ENCODE measurements around the gene PCDH17.
A peak's percentile ranks its signal among the peaks of the same experiment; 100 is the strongest.

Gene PCDH17

GRCh38 chr13:57636816-57637215, 5.3 kb downstream of the PCDH17 start:
- no peak for DNase-seq (ENCODE audit: low read depth, low spot score)

- no peak for DNase-seq (ENCODE audit: low read depth, low spot score)
Observed at GRCh38 chr13:57637515-57637914, 6.0 kb downstream of the PCDH17 start.

GRCh38 chr13:57638186-57638890, 6.8 kb downstream of the PCDH17 start:
- no peak for DNase-seq (ENCODE audit: low read depth, low spot score)

- peak; percentile 20 for DNase-seq (ENCODE audit: low read depth, low spot score)
Observed at GRCh38 chr13:57640607-57641006, 9.1 kb downstream of the PCDH17 start.

GRCh38 chr13:57641051-57641450, 9.5 kb downstream of the PCDH17 start:
- DNase-seq (ENCODE audit: low read depth, low spot score) = no peak

GRCh38 chr13:57644106-57644505, 12.6 kb downstream of the PCDH17 start:
- no peak for DNase-seq (ENCODE audit: low read depth, low spot score)

- DNase-seq (ENCODE audit: low read depth, low spot score) = no peak
Observed at GRCh38 chr13:57653229-57653989, 21.9 kb downstream of the PCDH17 start.

GRCh38 chr13:57665481-57665880, 33.9 kb downstream of the PCDH17 start:
- DNase-seq (ENCODE audit: low read depth, low spot score) = no peak

- no peak for DNase-seq (ENCODE audit: low read depth, low spot score)
Observed at GRCh38 chr13:57666131-57666953, 34.8 kb downstream of the PCDH17 start.

- no peak for DNase-seq (ENCODE audit: low read depth, low spot score)
Observed at GRCh38 chr13:57672168-57672567, 40.6 kb downstream of the PCDH17 start.

- peak; percentile 16 for DNase-seq (ENCODE audit: low read depth, low spot score)
Observed at GRCh38 chr13:57673197-57673596, 41.7 kb downstream of the PCDH17 start.

GRCh38 chr13:57675526-57675925, 44.0 kb downstream of the PCDH17 start:
- peak; percentile 7 for DNase-seq (ENCODE audit: low read depth, low spot score)

- no peak for DNase-seq (ENCODE audit: low read depth, low spot score)
Observed at GRCh38 chr13:57680609-57681008, 49.1 kb downstream of the PCDH17 start.

GRCh38 chr13:57682128-57682716, 50.7 kb downstream of the PCDH17 start:
- DNase-seq (ENCODE audit: low read depth, low spot score) = no peak

GRCh38 chr13:57698851-57699250, 67.3 kb downstream of the PCDH17 start:
- DNase-seq (ENCODE audit: low read depth, low spot score) = no peak

GRCh38 chr13:57704031-57704430, 72.5 kb downstream of the PCDH17 start:
- no peak for DNase-seq (ENCODE audit: low read depth, low spot score)

- no peak for DNase-seq (ENCODE audit: low read depth, low spot score)
Observed at GRCh38 chr13:57716295-57716694, 84.8 kb downstream of the PCDH17 start.

GRCh38 chr13:57724486-57725272, 93.1 kb downstream of the PCDH17 start:
- DNase-seq (ENCODE audit: low read depth, low spot score) = no peak

- DNase-seq (ENCODE audit: low read depth, low spot score) = no peak
Observed at GRCh38 chr13:57725480-57725879, 93.9 kb downstream of the PCDH17 start.

- no peak for DNase-seq (ENCODE audit: low read depth, low spot score)
Observed at GRCh38 chr13:57726981-57727380, 95.4 kb downstream of the PCDH17 start.

GRCh38 chr13:57734306-57734705, 102.8 kb downstream of the PCDH17 start:
- DNase-seq (ENCODE audit: low read depth, low spot score) = no peak

Measured in astrocyte of the hippocampus (primary cell).